HUDEP-2 (cell line): ENCODE results near the gene MYBPH.

Experiments used
- DNase-seq, 76 experiments: peaks; one replicate each; lab custom pipeline; 2025; ENCODE audit not compliant: unreplicated experiment in 76 of 76; lab: John Stamatoyannopoulos, UW

MYBPH gene

GRCh38 chr1:203180611-203181330, 5.1 kb upstream of the MYBPH start:
- no peak for DNase-seq

- no peak for DNase-seq
Observed at GRCh38 chr1:203179667-203180005, 4.0 kb upstream of the MYBPH start.

- no peak for DNase-seq
Observed at GRCh38 chr1:203178821-203179666, 3.4 kb upstream of the MYBPH start.

GRCh38 chr1:203178083-203178482, 2.5 kb upstream of the MYBPH start:
- no peak for DNase-seq

GRCh38 chr1:203177470-203178039, 1.9 kb upstream of the MYBPH start:
- DNase-seq = no peak

GRCh38 chr1:203177036-203177405, 1.4 kb upstream of the MYBPH start:
- DNase-seq = no peak

GRCh38 chr1:203176273-203177035, 828 bp upstream of the MYBPH start:
- DNase-seq = no peak

GRCh38 chr1:203175827-203176241, 208 bp upstream of the MYBPH start:
- no peak for DNase-seq

GRCh38 chr1:203174324-203174985, 1.2 kb downstream of the MYBPH start:
- no peak for DNase-seq

GRCh38 chr1:203173566-203173965, 2.1 kb downstream of the MYBPH start:
- no peak for DNase-seq

- DNase-seq = no peak
Observed at GRCh38 chr1:203173011-203173555, 2.5 kb downstream of the MYBPH start.

GRCh38 chr1:203172184-203173010, 3.2 kb downstream of the MYBPH start:
- DNase-seq = peak in 40 of 76 experiments; percentile 5 to 62 (median 27)

GRCh38 chr1:203171341-203172183, 4.1 kb downstream of the MYBPH start:
- DNase-seq = no peak

- no peak for DNase-seq
Observed at GRCh38 chr1:203170625-203171330, 4.8 kb downstream of the MYBPH start.

- DNase-seq = no peak
Observed at GRCh38 chr1:203169770-203170520, 5.7 kb downstream of the MYBPH start.

- DNase-seq = no peak
Observed at GRCh38 chr1:203168991-203169390, 6.6 kb downstream of the MYBPH start.

- DNase-seq = no peak
Observed at GRCh38 chr1:203168256-203168786, 7.3 kb downstream of the MYBPH start.
